ENCODE data around the gene ADGRF5. TPM values are rescaled to one million over a fixed set of nuclear protein-coding genes. Genes with fewer than 3 reads are reported as not detected.

The ADGRF5 gene
- total and polyA plus RNA-seq, 2 donors (not counting 3 experiments of a cell fraction or from before 2014, with no cell fraction given): 26.3 to 50.0 TPM

DNA sequence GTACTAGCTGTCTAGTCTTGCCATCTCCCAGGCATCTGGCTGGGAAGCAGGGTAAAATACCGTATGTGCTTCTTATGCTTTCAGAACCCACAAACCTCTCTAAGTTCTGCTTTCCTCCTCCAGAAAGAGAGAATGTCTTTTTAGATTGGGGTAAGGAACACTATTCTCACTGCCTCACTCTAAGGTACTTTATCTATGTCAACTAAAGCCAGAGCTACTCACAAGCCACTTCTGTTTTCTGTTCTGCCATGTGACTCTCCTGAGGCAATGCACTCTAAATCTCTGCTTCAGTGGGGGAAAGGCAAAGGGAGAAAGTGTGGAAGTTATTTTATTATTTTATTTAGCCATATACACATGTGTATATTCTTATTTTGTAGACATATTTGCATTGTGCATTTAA lies 112.9 kb downstream of the ADGRF5 start:
- Histone ChIP-seq H2AFZ (ENCODE audit: low read depth, low read length) (no peak overlapping the region), H3K27ac (ENCODE audit: insufficient read depth, low read depth, low read length) (no peak overlapping the region), H4K20me1 (replicated peaks; ENCODE audit: control insufficient read depth, extremely low read depth, insufficient read depth, low read length) (no peaks in the 10 kb centered on the region), H3K9ac (replicated peaks; ENCODE audit: extremely low read depth, insufficient read depth, low read length) (no peak overlapping the region), H3K4me2 (ENCODE audit: insufficient read depth, low read length) (no peak overlapping the region), H3K27me3 (ENCODE audit: control insufficient read depth in 2 of 2, insufficient read depth in 2 of 2, low read length in 2 of 2) (peaks cover 7 to 16% of the 10 kb centered on the region in 2 experiments), H3K9me3 (replicated peaks; ENCODE audit: control insufficient read depth, insufficient read depth, low read length) (no peaks in the 10 kb centered on the region), H3K79me2 (ENCODE audit: control insufficient read depth, insufficient read depth, low read length) (no peaks in the 10 kb centered on the region), H3K36me3 (ENCODE audit: control insufficient read depth in 2 of 2, extremely low read depth in 1 of 2, insufficient read depth in 2 of 2, low read length in 2 of 2) (no peaks in the 10 kb centered on the region), H3K9me1 (replicated peaks; ENCODE audit: control insufficient read depth, extremely low read depth, insufficient read depth, low read length) (no peaks in the 10 kb centered on the region), H3K4me3 (replicated peaks in 1 of 3; ENCODE audit: insufficient read depth in 1 of 3, low read depth in 1 of 3, low read length in 3 of 3) (no peak overlapping the region), H3K4me1 (ENCODE audit: control insufficient read depth, extremely low read depth, insufficient read depth, low read length) (no peaks in the 10 kb centered on the region)
- DNase-seq (ENCODE audit: low read depth, low spot score) (no peak), FAIRE-seq (no peak)
- ChIA-PET CTCF (no interaction called here), POLR2A (no interaction called here)
- TF ChIP-seq MYC (IDR thresholded peaks at IDR 0.05; ENCODE audit: low read depth, low read length) (no peak), EZH2 (IDR thresholded peaks at IDR 0.05; ENCODE audit: borderline replicate concordance, low read depth, low read length, severe bottlenecking) (no peak), POLR2A (IDR thresholded peaks at IDR 0.05; ENCODE audit: low read depth, low read length) (no peak), GATA2 (IDR thresholded peaks at IDR 0.05; ENCODE audit: insufficient read depth, insufficient read length, low read depth, low read length) (no peak), FOS (IDR thresholded peaks at IDR 0.05; ENCODE audit: borderline replicate concordance, insufficient read depth, low read length) (no peak), JUN (IDR thresholded peaks at IDR 0.05; ENCODE audit: borderline replicate concordance, insufficient read depth, insufficient read length, low read depth) (no peak)
- TF ChIP-seq, protein P1, sequence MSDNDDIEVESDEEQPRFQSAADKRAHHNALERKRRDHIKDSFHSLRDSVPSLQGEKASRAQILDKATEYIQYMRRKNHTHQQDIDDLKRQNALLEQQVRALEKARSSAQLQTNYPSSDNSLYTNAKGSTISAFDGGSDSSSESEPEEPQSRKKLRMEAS (IDR thresholded peaks at IDR 0.05; ENCODE audit: insufficient read depth, insufficient read length): no peak
- TF ChIP-seq, protein P2, sequence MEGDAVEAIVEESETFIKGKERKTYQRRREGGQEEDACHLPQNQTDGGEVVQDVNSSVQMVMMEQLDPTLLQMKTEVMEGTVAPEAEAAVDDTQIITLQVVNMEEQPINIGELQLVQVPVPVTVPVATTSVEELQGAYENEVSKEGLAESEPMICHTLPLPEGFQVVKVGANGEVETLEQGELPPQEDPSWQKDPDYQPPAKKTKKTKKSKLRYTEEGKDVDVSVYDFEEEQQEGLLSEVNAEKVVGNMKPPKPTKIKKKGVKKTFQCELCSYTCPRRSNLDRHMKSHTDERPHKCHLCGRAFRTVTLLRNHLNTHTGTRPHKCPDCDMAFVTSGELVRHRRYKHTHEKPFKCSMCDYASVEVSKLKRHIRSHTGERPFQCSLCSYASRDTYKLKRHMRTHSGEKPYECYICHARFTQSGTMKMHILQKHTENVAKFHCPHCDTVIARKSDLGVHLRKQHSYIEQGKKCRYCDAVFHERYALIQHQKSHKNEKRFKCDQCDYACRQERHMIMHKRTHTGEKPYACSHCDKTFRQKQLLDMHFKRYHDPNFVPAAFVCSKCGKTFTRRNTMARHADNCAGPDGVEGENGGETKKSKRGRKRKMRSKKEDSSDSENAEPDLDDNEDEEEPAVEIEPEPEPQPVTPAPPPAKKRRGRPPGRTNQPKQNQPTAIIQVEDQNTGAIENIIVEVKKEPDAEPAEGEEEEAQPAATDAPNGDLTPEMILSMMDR (IDR thresholded peaks at IDR 0.05; ENCODE audit: extremely low read depth in 1 of 2, insufficient read depth in 1 of 2, low read depth in 1 of 2, low read length in 2 of 2): no peak
- dilution Hi-C loops (cut with MboI; ENCODE audit: extremely low pct_ligation_motif_present, low sequenced_read_pairs) (no loop called here), intact Hi-C loops (cut with micrococcal nuclease) (no loop called here)
- BruUV-seq (replicated peaks): no TSS peak

Other genes starting within 250 kb of the ADGRF5 start
- 0.05 TPM in 1 of 2 replicates, not detected in the other for gene TDRD6, start 234.1 kb downstream of the ADGRF5 start, total RNA-seq
- under 0.01 and 0.13 TPM in 2 replicates for gene TDRD6, start 234.1 kb downstream of the ADGRF5 start, polyA plus RNA-seq
- not detected in 2 replicates for gene PLA2G7, start 186.6 kb downstream of the ADGRF5 start, total RNA-seq
- gene PLA2G7, start 186.6 kb downstream of the ADGRF5 start, polyA plus RNA-seq: not detected in 2 replicates
- gene ANKRD66, start 175.0 kb downstream of the ADGRF5 start, total RNA-seq: not detected in 2 replicates
- not detected in 2 replicates for gene ANKRD66, start 175.0 kb downstream of the ADGRF5 start, polyA plus RNA-seq
- not detected in 2 replicates for gene MEP1A, start 128.5 kb downstream of the ADGRF5 start, total RNA-seq
- not detected in 2 replicates for gene MEP1A, start 128.5 kb downstream of the ADGRF5 start, polyA plus RNA-seq
- not detected in 2 replicates for gene ADGRF1, start 120.4 kb upstream of the ADGRF5 start, total RNA-seq
- not detected in 2 replicates for gene ADGRF1, start 120.4 kb upstream of the ADGRF5 start, polyA plus RNA-seq